ENCODE results near the gene AGR2.

DNA sequence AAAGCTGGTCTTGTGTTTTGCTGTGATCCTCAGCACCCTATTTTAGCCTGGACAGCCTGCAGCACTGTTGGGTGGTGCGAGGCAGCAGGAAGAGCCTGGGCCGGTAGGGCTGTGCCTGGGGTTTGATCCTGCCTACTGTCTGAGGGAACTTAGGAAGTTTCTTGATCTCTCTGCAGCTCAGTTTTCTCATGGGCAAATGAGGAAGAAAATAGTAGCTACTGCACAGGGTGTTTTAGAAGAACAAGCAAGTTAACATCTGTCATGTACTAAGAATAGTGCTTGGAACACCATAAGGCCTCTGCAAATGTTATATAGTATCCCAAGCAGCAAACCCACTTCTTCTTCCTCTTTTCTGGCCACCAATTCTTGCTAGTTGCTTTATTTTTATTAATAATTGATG is 12.0 kb upstream of the AGR2 start:
- TF ChIP-seq, protein P1, sequence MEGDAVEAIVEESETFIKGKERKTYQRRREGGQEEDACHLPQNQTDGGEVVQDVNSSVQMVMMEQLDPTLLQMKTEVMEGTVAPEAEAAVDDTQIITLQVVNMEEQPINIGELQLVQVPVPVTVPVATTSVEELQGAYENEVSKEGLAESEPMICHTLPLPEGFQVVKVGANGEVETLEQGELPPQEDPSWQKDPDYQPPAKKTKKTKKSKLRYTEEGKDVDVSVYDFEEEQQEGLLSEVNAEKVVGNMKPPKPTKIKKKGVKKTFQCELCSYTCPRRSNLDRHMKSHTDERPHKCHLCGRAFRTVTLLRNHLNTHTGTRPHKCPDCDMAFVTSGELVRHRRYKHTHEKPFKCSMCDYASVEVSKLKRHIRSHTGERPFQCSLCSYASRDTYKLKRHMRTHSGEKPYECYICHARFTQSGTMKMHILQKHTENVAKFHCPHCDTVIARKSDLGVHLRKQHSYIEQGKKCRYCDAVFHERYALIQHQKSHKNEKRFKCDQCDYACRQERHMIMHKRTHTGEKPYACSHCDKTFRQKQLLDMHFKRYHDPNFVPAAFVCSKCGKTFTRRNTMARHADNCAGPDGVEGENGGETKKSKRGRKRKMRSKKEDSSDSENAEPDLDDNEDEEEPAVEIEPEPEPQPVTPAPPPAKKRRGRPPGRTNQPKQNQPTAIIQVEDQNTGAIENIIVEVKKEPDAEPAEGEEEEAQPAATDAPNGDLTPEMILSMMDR (IDR thresholded peaks at IDR 0.05) = no peak
- TF ChIP-seq POLR2A (IDR thresholded peaks at IDR 0.05) = no peak

Measured in uterus (tissue), 2 donors.